Sigmoid colon (tissue), 7 donors: ENCODE results near the gene ADRA2B. TPM values are rescaled to one million over a fixed set of nuclear protein-coding genes. Genes with fewer than 3 reads are reported as not detected.
A peak's percentile ranks its signal among the peaks of the same experiment; 100 is the strongest.

Experiments used
- DNase-seq: peaks from one replicate; pipeline ENCODE4 v3.0.0-alpha.2; 2019
- H3K27ac ChIP-seq, 4 donors: fragments of 200-600 bp; sonication (generic); one replicate each; pipeline ENCODE4 v1.5.1; 2016 to 2019; ENCODE audit warnings: mild to moderate bottlenecking in 1 of 4
- H3K27me3 ChIP-seq, 3 donors: fragments of 200-600 bp; sonication (generic); one replicate each; pipeline ENCODE4 v1.5.1; 2019; ENCODE audit warnings: mild to moderate bottlenecking in 1 of 3
- H3K36me3 ChIP-seq, 4 donors: fragments of 200-600 bp; sonication (generic); one replicate each; pipeline ENCODE4 v1.5.1; 2016 to 2019
- H3K4me1 ChIP-seq, 4 donors: fragments of 200-600 bp; sonication (generic); one replicate each; pipeline ENCODE4 v1.5.1; 2017 to 2019
- H3K4me3 ChIP-seq, 4 donors: fragments of 200-600 bp; sonication (generic); one replicate each; pipeline ENCODE4 v1.5.1; 2017 to 2019; ENCODE audit warnings: mild to moderate bottlenecking in 2 of 4, moderate library complexity in 1 of 4
- H3K9me3 ChIP-seq, 4 donors: fragments of 200-600 bp in 3 of 4; sonication (generic) in 3 of 4; one replicate each; pipeline versions ENCODE4 v1.5.1 to v1.6.1; 2013 to 2019
- CTCF ChIP-seq, 4 experiments: fragments of 450-650 bp in 3 of 4; fragments of 200-600 bp in 1 of 4; IDR thresholded peaks; one replicate each; pipeline ENCODE4 v1.5.1; 2016 to 2019; ENCODE audit warnings: antibody characterized with exemption in 4 of 4, mild to moderate bottlenecking in 3 of 4, moderate library complexity in 2 of 4
- EP300 ChIP-seq, 4 donors: sonication (generic); formaldehyde crosslinking; IDR thresholded peaks; one replicate each; pipeline ENCODE4 v1.6.1; 2017; ENCODE audit warnings: antibody characterized with exemption in 4 of 4
- POLR2A ChIP-seq, 2 donors: fragments of 450-650 bp; IDR thresholded peaks; one replicate each; pipeline ENCODE4 v1.6.1; 2016; ENCODE audit warnings: antibody characterized with exemption in 2 of 2, mild to moderate bottlenecking in 2 of 2, moderate library complexity in 2 of 2
- POLR2AphosphoS5 ChIP-seq, 4 donors: sonication (generic); formaldehyde crosslinking; IDR thresholded peaks; one replicate each; pipeline ENCODE4 v1.6.1; 2017; ENCODE audit warnings: antibody characterized with exemption in 4 of 4
- WGBS, 2 donors: extraction: QIAGEN DNeasy Blood & Tissue Kit; methylation state at CpG; one replicate each; pipeline ENCODE4 v1.1.7; 2013; 5-methylcytosine and 5-hydroxymethylcytosine counted together
- intact Hi-C: fragments of 100-400 bp; cut with DNase I; formaldehyde crosslinking; loops from one replicate; pipeline ENCODE4 v1.15.1; 2023
- polyA plus RNA-seq, 3 donors: library from polyadenylated mRNA; stranded (reverse); fragments of 200-250 nt; gene quantifications; one replicate each; pipeline ENCODE4 v1.2.3, GENCODE V29; 2013
- total RNA-seq, 4 donors: library from RNA; depleted of rRNA; stranded (reverse); fragments of >200 nt; gene quantifications; one replicate each; pipeline ENCODE4 v1.1.0, GENCODE V29; 2016
- donor health status: healthy with polysubstance abuse.
- donor health status: Bipolar disorder and iron deficiency.
- donor health status: healthy.

Gene ADRA2B
- total and polyA plus RNA-seq, 7 donors = under 0.01 to 1.4 (median 0.54) TPM; not detected in 1

DNA sequence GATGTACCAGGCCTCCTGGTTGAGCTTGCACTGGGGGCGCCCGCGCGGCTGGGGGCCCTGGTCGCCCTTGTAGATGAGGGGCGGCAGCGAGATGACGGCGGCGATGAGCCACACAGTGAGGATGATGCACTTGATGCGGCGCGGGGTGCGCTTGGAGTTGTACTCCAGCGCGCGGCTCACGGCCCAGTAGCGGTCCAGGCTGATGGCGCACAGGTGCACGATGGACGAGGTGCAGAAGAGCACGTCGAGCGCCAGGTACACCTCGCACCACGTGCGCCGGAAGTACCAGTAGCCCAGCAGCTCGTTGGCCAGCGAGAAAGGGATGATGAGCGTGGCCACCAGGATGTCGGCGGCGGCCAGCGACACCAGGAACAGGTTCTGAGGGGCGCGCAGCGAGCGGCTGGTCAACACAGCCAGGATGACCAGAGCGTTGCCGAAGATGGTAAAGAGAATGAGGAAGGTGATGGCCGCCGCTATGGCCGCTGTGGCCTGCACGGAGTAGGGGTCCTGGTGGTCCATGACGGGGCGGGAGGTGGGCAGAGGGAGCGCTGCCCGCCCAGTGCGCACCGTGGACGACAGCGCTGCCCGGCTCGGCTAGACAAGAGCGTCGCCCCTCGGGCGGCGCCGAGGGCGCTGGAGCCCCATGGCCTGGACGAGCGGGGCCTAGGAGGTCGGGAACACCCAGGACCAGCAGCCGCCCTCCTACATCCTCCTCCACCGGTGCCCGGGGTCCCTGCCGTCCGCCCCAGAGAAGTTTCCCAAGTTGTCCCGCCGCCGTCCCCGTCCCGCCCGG is 544 bp downstream of the ADRA2B start:
- Histone ChIP-seq H3K27ac (no peak overlapping the region), H3K9me3 (no peaks in the 10 kb centered on the region), H3K27me3 (peaks cover 25 to 46% (median 31%) of the 10 kb centered on the region in 3 donors), H3K4me1 (peaks cover 0 to 18% (median 17%) of the 10 kb centered on the region in 4 donors), H3K4me3 (peak overlapping the region; percentile 3 to 59 (median 50)), H3K36me3 (no peaks in the 10 kb centered on the region)
- intact Hi-C loops = loop anchor here (2.0 to 10.0 kb wide), 2 partner anchors 91 to 123 kb away; no protein-coding TSS in a partner anchor
- 47 to 67% methylated on average over 77 of the region's 77 CpGs for WGBS, 2 donors
- TF ChIP-seq POLR2AphosphoS5 (IDR thresholded peaks at IDR 0.05) = no peak
- no peak for TF ChIP-seq POLR2A (IDR thresholded peaks at IDR 0.05)
- no peak for TF ChIP-seq EP300 (IDR thresholded peaks at IDR 0.05)
- no peak for TF ChIP-seq CTCF (IDR thresholded peaks at IDR 0.05)
- no peak for DNase-seq

GRCh38 chr2:96114903-96115581 is 1.3 kb downstream of the ADRA2B start:
- DNase-seq = no peak
- no peak for TF ChIP-seq POLR2A (IDR thresholded peaks at IDR 0.05)
- no peak for TF ChIP-seq POLR2AphosphoS5 (IDR thresholded peaks at IDR 0.05)
- no peak for TF ChIP-seq CTCF (IDR thresholded peaks at IDR 0.05)
- no peak for TF ChIP-seq EP300 (IDR thresholded peaks at IDR 0.05)
- Histone ChIP-seq H3K27ac (no peak overlapping the region), H3K36me3 (no peaks in the 10 kb centered on the region), H3K4me3 (no peak overlapping the region), H3K4me1 (peaks cover 0 to 18% (median 17%) of the 10 kb centered on the region in 4 donors), H3K27me3 (peaks cover 25 to 39% (median 31%) of the 10 kb centered on the region in 3 donors), H3K9me3 (no peaks in the 10 kb centered on the region)
- intact Hi-C loops = loop anchor here (10.0 kb wide), 1 partner anchor 90 kb away; no protein-coding TSS in a partner anchor
- 95 to 96% methylated on average over 24 of the region's 24 CpGs for WGBS, 2 donors

DNA sequence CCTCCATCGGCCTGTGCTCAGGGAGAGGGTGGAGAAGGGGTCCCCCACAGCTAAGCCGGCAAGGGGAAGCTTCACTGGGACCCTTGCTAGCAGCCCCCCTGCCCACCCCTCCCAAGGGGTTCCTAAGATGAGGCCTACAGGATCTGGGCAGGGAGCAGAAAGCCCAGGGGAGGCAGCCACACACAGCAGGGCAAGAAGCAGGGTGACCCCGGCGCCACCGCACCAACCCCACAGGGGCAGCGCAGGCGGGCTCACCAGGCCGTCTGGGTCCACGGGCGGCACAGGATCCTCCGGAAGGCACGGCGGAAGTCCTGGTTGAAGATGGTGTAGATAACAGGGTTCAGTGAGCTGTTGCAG is 1.8 kb downstream of the ADRA2B start:
- intact Hi-C loops = loop anchor here (10.0 kb wide), 1 partner anchor 90 kb away; no protein-coding TSS in a partner anchor
- no peak for DNase-seq
- no peak overlapping the region for H3K27ac ChIP-seq
- TF ChIP-seq POLR2A (IDR thresholded peaks at IDR 0.05) (no peak), EP300 (IDR thresholded peaks at IDR 0.05) (no peak), POLR2AphosphoS5 (IDR thresholded peaks at IDR 0.05) (no peak), CTCF (IDR thresholded peaks at IDR 0.05) (no peak)
- peaks cover 25 to 37% (median 31%) of the 10 kb centered on the region in 3 donors for H3K27me3 ChIP-seq
- WGBS, 2 donors = 92 to 94% methylated on average over 13 of the region's 13 CpGs
- no peaks in the 10 kb centered on the region for H3K9me3 ChIP-seq
- H3K36me3 ChIP-seq = no peaks in the 10 kb centered on the region
- no peak overlapping the region for H3K4me3 ChIP-seq
- peaks cover 0 to 18% (median 17%) of the 10 kb centered on the region in 4 donors for H3K4me1 ChIP-seq

DNA sequence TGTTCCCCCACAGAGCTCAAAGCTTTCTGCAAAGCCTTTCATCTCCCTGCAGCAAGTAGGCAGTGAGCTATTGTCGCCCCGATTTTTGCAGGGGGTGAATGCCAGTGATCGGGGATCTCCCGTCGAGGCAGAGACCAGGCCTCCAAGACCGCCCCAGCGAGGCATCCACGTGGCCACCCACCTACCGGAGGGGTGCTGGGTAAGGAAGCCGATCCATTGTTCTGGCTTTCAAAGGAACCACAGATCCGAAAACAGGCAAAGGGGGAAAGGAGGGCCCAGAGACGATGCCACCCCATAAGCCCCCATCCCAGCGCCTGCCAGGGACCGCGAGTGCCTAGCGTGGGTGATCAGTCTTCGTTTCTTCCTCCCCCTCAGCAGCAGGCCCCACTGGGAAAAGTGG is 2.4 kb downstream of the ADRA2B start:
- Histone ChIP-seq H3K36me3 (no peaks in the 10 kb centered on the region), H3K4me1 (peaks cover 0 to 22% (median 19%) of the 10 kb centered on the region in 4 donors), H3K9me3 (no peaks in the 10 kb centered on the region), H3K4me3 (no peak overlapping the region), H3K27me3 (peaks cover 25 to 37% (median 31%) of the 10 kb centered on the region in 3 donors), H3K27ac (no peak overlapping the region)
- 91 to 94% methylated on average over 17 of the region's 17 CpGs for WGBS, 2 donors
- no peak for TF ChIP-seq EP300 (IDR thresholded peaks at IDR 0.05)
- TF ChIP-seq CTCF (IDR thresholded peaks at IDR 0.05) = no peak
- TF ChIP-seq POLR2A (IDR thresholded peaks at IDR 0.05) = no peak
- TF ChIP-seq POLR2AphosphoS5 (IDR thresholded peaks at IDR 0.05) = no peak
- intact Hi-C loops = loop anchor here (10.0 kb wide), 1 partner anchor 89 kb away; no protein-coding TSS in a partner anchor
- DNase-seq = no peak
